NCI-H446 treated with DMSO at 0.1 percent for 48 hours (cell line): Measurements from ENCODE around the gene CAND2.

Source experiments
- DNase-seq: peaks from one replicate; lab custom pipeline; 2025; lab: John Stamatoyannopoulos, UW

CAND2 gene

GRCh38 chr3:12807601-12808359 lies 11.3 kb downstream of the CAND2 start:
- DNase-seq = no peak

GRCh38 chr3:12808587-12808986 lies 12.1 kb downstream of the CAND2 start:
- no peak for DNase-seq

GRCh38 chr3:12809001-12809400 lies 12.5 kb downstream of the CAND2 start:
- no peak for DNase-seq

DNA sequence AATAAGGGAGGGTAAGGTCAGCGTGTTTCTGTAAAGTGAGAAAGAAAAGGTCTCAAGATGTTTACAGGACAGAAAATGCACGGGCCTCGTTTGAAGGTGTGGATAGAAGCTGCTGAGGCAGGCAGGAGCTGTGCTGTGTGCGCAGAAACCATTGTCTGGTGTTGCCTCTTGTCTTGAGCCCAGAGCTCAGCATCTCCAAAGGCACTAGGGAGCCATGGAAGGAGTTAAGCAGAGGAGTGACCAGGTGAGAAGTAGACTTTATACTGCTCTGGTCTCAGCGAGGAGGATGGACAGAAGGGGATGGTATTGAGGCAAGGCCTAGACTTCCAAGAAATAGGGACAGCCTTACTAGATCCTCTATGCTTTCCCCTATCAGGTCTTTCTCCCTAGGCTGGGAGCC lies 13.0 kb downstream of the CAND2 start:
- DNase-seq = no peak

- no peak for DNase-seq
Observed at GRCh38 chr3:12810013-12810780, 13.7 kb downstream of the CAND2 start.

GRCh38 chr3:12810961-12811360 lies 14.5 kb downstream of the CAND2 start:
- no peak for DNase-seq

- no peak for DNase-seq
Observed at GRCh38 chr3:12812812-12813211, 16.3 kb downstream of the CAND2 start.

GRCh38 chr3:12813967-12814366 lies 17.5 kb downstream of the CAND2 start:
- no peak for DNase-seq

DNA sequence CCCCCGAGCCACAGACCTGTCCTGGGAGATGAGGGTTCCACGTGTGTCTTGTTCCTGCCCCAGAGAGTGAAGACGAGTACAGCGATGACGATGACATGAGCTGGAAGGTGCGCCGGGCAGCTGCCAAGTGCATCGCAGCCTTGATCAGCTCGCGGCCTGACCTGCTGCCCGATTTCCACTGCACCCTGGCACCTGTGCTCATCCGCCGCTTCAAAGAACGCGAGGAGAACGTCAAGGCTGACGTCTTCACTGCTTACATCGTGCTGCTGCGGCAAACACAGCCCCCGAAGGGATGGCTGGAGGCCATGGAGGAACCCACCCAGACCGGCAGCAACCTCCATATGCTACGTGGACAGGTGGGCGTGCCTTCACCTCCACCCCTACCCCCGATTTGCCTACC lies 18.6 kb downstream of the CAND2 start:
- DNase-seq = no peak

DNA sequence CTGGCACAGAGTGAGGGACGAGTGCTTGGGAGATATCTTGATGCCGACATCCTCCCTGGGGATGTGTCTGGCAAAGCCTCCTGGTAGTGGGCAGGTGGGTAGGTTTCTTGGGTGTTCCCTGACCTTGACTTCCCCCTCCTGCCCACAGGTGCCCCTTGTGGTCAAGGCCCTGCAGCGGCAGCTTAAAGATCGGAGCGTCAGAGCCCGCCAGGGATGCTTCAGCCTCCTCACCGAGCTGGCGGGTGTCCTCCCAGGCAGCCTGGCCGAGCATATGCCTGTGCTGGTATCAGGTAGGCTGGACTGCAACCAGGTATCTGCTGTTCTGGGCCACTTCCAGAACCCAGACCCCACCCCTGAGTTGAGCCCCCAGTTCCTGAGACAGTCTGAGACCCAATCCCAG lies 19.2 kb downstream of the CAND2 start:
- no peak for DNase-seq

DNA sequence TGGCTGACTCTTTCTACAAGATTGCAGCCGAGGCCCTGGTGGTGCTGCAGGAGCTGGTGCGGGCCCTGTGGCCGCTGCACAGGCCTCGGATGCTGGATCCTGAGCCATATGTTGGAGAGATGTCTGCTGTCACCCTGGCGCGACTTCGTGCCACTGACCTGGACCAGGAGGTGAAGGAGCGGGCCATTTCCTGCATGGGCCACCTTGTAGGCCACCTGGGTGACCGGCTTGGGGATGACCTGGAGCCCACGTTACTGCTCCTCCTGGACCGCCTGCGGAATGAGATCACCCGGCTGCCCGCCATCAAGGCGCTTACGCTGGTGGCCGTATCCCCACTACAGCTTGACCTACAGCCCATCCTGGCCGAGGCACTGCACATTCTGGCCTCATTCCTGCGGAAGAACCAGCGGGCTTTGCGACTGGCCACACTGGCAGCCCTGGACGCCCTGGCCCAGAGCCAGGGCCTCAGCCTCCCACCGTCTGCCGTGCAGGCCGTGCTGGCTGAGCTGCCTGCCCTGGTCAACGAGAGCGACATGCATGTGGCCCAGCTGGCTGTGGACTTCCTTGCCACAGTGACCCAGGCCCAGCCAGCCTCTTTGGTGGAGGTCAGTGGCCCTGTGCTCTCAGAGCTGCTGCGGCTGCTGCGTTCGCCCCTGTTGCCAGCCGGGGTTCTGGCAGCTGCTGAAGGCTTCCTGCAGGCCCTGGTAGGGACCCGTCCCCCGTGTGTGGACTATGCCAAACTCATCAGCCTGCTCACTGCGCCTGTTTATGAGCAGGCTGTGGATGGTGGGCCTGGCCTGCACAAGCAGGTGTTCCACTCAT lies 20.3 kb downstream of the CAND2 start:
- DNase-seq = no peak

DNA sequence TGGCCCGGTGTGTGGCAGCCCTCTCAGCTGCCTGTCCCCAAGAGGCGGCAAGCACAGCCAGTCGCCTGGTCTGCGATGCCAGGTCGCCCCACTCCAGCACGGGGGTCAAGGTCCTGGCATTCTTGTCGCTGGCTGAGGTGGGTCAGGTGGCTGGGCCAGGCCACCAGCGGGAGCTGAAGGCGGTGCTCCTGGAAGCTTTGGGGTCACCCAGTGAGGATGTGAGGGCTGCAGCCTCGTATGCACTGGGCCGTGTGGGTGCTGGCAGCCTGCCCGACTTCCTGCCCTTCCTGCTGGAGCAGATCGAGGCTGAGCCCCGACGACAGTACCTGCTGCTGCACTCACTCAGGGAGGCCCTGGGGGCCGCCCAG lies 20.8 kb downstream of the CAND2 start:
- DNase-seq = no peak

GRCh38 chr3:12818273-12818672 lies 21.8 kb downstream of the CAND2 start:
- DNase-seq = no peak

- no peak for DNase-seq
Observed at GRCh38 chr3:12818773-12819172, 22.3 kb downstream of the CAND2 start.

DNA sequence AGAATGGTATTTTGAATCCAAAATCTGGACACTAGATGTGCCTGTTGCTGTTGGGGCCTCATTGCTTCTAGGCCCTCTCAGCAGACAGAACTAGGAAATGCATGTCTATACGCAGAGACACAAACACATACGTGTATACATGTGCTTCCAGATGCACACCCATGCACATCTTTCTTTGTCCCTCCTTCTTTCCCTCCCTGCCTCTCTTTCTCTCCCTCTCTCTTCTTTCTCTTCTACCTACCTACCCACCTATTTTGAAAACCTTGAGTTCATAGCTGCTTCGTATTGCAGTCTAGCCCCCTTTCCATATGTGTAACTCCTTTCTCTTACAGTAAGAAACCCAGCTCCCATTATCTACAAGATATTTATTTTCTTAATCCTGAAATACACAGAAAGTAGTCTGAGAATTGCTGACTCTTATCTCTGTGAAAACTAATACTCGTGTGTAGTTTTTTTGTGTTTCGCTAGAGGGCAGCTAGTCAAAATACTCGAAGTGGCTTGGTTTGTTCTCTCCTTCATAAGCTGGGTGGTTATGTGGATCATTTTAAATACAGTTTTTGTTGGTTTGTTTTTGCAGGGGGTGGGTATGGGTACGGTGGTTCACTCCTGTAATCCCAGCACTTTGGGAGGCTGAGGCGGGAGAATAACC lies 26.4 kb downstream of the CAND2 start:
- DNase-seq = no peak

GRCh38 chr3:12824299-12824698 lies 27.8 kb downstream of the CAND2 start:
- DNase-seq = no peak

- DNase-seq = no peak
Observed at GRCh38 chr3:12825156-12825555, 28.7 kb downstream of the CAND2 start.

- DNase-seq = no peak
Observed at GRCh38 chr3:12828751-12829150, 32.3 kb downstream of the CAND2 start.

- DNase-seq = no peak
Observed at GRCh38 chr3:12829404-12829803, 32.9 kb downstream of the CAND2 start.

DNA sequence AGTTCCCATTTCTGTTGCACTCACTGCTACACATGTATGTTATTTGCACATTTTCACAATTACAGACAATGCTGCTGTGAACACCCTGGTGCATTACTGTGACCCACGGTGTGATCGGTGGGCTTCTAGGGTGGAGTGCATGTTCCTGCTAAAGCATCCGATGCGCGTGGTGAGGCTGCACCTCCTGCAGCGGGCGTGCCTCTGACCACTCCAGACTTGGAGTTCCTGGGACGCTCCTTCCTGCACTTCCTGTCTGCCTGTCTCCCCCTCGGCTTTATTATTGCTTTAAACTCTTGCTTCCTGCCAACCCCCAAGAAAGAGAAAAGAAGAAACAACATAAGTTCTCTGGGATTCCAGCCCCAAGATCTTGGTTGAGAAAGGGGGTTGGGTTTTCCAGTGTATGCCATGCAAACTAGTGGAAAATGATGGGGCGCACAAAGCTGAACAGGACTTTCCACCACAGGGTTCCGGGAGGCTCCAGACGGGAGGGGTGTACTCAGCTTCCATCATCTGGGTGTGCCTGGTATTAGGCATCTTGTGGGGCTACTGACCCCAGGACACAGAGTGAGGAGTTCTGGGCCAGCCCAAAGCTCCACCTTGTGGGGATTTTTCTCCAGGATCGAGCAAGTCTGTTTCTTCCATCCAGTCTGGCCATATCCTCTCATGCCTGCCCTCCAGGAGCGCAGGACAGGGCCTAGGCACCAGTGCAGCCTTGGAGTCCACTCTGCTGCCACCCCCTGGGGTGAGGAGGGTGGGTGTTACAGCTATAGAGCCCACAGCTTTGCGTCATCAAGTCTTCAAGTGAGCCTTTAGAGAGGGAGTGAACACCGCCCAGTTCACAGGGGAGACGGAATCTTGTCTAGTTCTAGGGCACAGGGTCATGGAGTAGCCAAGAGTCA lies 33.7 kb downstream of the CAND2 start:
- no peak for DNase-seq

GRCh38 chr3:12830785-12831156 lies 34.3 kb downstream of the CAND2 start:
- DNase-seq = no peak
